Liver (tissue), 9 donors: ENCODE measurements around the gene SWAP70. TPM values are rescaled to one million over a fixed set of nuclear protein-coding genes. Genes with fewer than 3 reads are reported as not detected.

ENCODE experiments used
- DNase-seq: peaks from one replicate; pipeline ENCODE4 v3.0.0-alpha.2; 2017; ENCODE audit warnings: low spot score
- H3K27ac ChIP-seq, 2 donors: one replicate each; pipeline ENCODE4 v1.7.0; 2013; ENCODE audit warnings: inconsistent platforms in 2 of 2, low read length in 2 of 2, control low read depth in 1 of 2, low read depth in 1 of 2, mild to moderate bottlenecking in 1 of 2
- H3K27me3 ChIP-seq, 4 donors: one replicate each; pipeline versions ENCODE4 v1.6.1 to v1.7.0; 2013; ENCODE audit warnings: low read length in 3 of 4, inconsistent platforms in 1 of 4, mild to moderate bottlenecking in 1 of 4, moderate library complexity in 1 of 4; ENCODE audit not compliant: control insufficient read depth in 4 of 4, insufficient read depth in 4 of 4
- H3K36me3 ChIP-seq, 4 donors: one replicate each; pipeline versions ENCODE4 v1.6.1 to v1.7.0; 2013; ENCODE audit warnings: low read length in 3 of 4, mild to moderate bottlenecking in 3 of 4, low read depth in 1 of 4, moderate library complexity in 1 of 4; ENCODE audit not compliant: control insufficient read depth in 4 of 4, insufficient read depth in 3 of 4
- H3K4me1 ChIP-seq, 4 donors: one replicate each; pipeline versions ENCODE4 v1.6.1 to v1.7.0; 2013; ENCODE audit warnings: low read length in 3 of 4, mild to moderate bottlenecking in 3 of 4, moderate library complexity in 1 of 4; ENCODE audit not compliant: control insufficient read depth in 4 of 4, insufficient read depth in 4 of 4
- H3K4me3 ChIP-seq, 3 donors: one replicate each; pipeline versions ENCODE4 v1.6.1 to v1.7.0; 2013; ENCODE audit warnings: low read length in 3 of 3, control low read depth in 1 of 3, low read depth in 1 of 3, mild to moderate bottlenecking in 1 of 3
- H3K9ac ChIP-seq, 2 donors: one replicate each; pipeline ENCODE4 v1.7.0; 2013; ENCODE audit warnings: low read length in 2 of 2, mild to moderate bottlenecking in 2 of 2, moderate library complexity in 2 of 2, control low read depth in 1 of 2, low read depth in 1 of 2
- H3K9me3 ChIP-seq, 4 donors: one replicate each; pipeline versions ENCODE4 v1.6.1 to v1.7.0; 2013; ENCODE audit warnings: low read length in 3 of 4; ENCODE audit not compliant: control insufficient read depth in 4 of 4
- EGR1 ChIP-seq, 2 donors: IDR thresholded peaks; 2 replicates each; pipeline ENCODE4 v1.6.1; 2016 to 2018; ENCODE audit warnings: antibody characterized with exemption in 2 of 2, low read depth in 2 of 2
- FOXA1 ChIP-seq: IDR thresholded peaks from 2 replicates; pipeline ENCODE4 v1.6.1; 2016; ENCODE audit warnings: antibody characterized with exemption
- FOXA2 ChIP-seq: IDR thresholded peaks from 2 replicates; pipeline ENCODE4 v1.6.1; 2016; ENCODE audit warnings: antibody characterized with exemption
- GABPA ChIP-seq, 2 donors: IDR thresholded peaks in 1 of 2; conservative IDR thresholded peaks in 1 of 2; 2 replicates each; pipeline ENCODE4 v1.6.1; 2016; ENCODE audit warnings: antibody characterized with exemption in 2 of 2, mild to moderate bottlenecking in 1 of 2, moderate library complexity in 1 of 2
- HNF4A ChIP-seq, 2 donors: conservative IDR thresholded peaks; 2 replicates each; pipeline ENCODE4 v1.6.1; 2016; ENCODE audit warnings: antibody characterized with exemption in 2 of 2, mild to moderate bottlenecking in 2 of 2
- HNF4G ChIP-seq: IDR thresholded peaks from 2 replicates; pipeline ENCODE4 v1.6.1; 2016; ENCODE audit warnings: antibody characterized with exemption
- JUND ChIP-seq, 2 donors: IDR thresholded peaks; 2 replicates each; pipeline ENCODE4 v1.6.1; 2016; ENCODE audit warnings: antibody characterized with exemption in 2 of 2
- MAX ChIP-seq: IDR thresholded peaks from 2 replicates; pipeline ENCODE4 v1.6.1; 2016; ENCODE audit warnings: antibody characterized with exemption
- NR2F2 ChIP-seq: IDR thresholded peaks from 2 replicates; pipeline ENCODE4 v1.6.1; 2016; ENCODE audit warnings: antibody characterized with exemption
- RAD21 ChIP-seq, 2 donors: IDR thresholded peaks; 2 replicates each; pipeline ENCODE4 v1.6.1; 2016; ENCODE audit warnings: antibody characterized with exemption in 2 of 2, mild to moderate bottlenecking in 2 of 2
- RXRA ChIP-seq, 2 donors: IDR thresholded peaks; 2 replicates each; pipeline ENCODE4 v1.6.1; 2017 to 2018; ENCODE audit warnings: antibody characterized with exemption in 2 of 2, mild to moderate bottlenecking in 1 of 2
- SP1 ChIP-seq: IDR thresholded peaks from 2 replicates; pipeline ENCODE4 v1.6.1; 2018; ENCODE audit warnings: antibody characterized with exemption, mild to moderate bottlenecking
- YY1 ChIP-seq: IDR thresholded peaks from 2 replicates; pipeline ENCODE4 v1.6.1; 2016; ENCODE audit warnings: antibody characterized with exemption, mild to moderate bottlenecking
- ZBTB33 ChIP-seq: IDR thresholded peaks from 2 replicates; pipeline ENCODE4 v1.6.1; 2016; ENCODE audit warnings: antibody characterized with exemption
- WGBS: extraction: QIAGEN DNeasy Blood & Tissue Kit; methylation state at CpG from one replicate; pipeline ENCODE4 v1.1.7; 2013; 5-methylcytosine and 5-hydroxymethylcytosine counted together
- polyA plus RNA-seq, 2 donors: library from polyadenylated mRNA; stranded (reverse) in 1 of 2; unstranded in 1 of 2; fragments of 200-250 nt in 1 of 2; fragments of >200 nt in 1 of 2; fragmentation: Nextera tagmentation in 1 of 2; extraction: Ambion mirVana in 1 of 2; gene quantifications; one replicate each; pipeline versions ENCODE4 v1.2.1 to v1.2.3, GENCODE V29; 2013 to 2015
- total RNA-seq, 2 donors: library from RNA; depleted of rRNA; stranded (reverse); fragments of >200 nt; gene quantifications; one replicate each; pipeline ENCODE4 v1.2.3, GENCODE V29; 2014
- TF ChIP-seq, protein P1 (sequence below): fragments of 150-350 bp; IDR thresholded peaks from 2 replicates; pipeline ENCODE4 v1.5.1; 2017; ENCODE audit warnings: improper control_type of control experiment, low read depth, low read length; ENCODE audit not compliant: missing input control
- TF ChIP-seq, protein P2 (sequence below): IDR thresholded peaks from 2 replicates; pipeline ENCODE4 v1.6.1; 2016; ENCODE audit warnings: antibody characterized with exemption, mild to moderate bottlenecking
- TF ChIP-seq, protein P3 (sequence below): IDR thresholded peaks from 2 replicates; pipeline ENCODE4 v1.6.1; 2016; ENCODE audit warnings: antibody characterized with exemption
- donor health status: healthy.
- donor health status: healthy.
- donor health status: healthy.
- donor health status: healthy.
- donor health status: healthy.

SWAP70 gene
- total and polyA plus RNA-seq, 4 donors: 4.0 to 8.4 (median 5.8) TPM

GRCh38 chr11:9750551-9750950 is 86.7 kb downstream of the SWAP70 start:
- Histone ChIP-seq H3K27ac (no peak overlapping the region), H3K36me3 (no peaks in the 10 kb centered on the region), H3K9me3 (no peaks in the 10 kb centered on the region), H3K4me3 (no peak overlapping the region), H3K4me1 (no peaks in the 10 kb centered on the region), H3K27me3 (no peaks in the 10 kb centered on the region), H3K9ac (no peak overlapping the region)
- no peak for DNase-seq
- WGBS: 80% methylated on average over 4 of the region's 4 CpGs
- no peak for TF ChIP-seq NR2F2
- no peak for TF ChIP-seq FOXA1
- no peak for TF ChIP-seq ZBTB33

DNA sequence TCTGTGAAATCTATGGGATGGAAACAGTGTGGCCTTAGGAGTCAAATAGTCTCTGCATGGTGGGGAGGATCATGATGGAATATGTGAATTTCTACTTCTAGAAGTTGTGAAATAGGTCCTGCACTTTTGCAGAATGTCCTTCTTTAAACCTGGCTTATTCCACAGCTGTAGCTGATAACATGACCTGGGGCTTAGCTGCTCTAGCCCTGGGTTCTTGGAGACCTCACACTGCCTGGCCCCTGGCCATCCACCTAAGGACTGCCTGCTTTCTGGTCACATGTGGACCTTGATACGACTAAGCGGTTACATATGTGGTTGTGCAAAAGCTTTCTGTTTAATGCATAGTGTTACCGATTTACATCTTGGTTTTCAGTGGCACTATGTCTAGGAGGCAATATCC is 88.2 kb downstream of the SWAP70 start:
- H3K36me3 ChIP-seq: no peaks in the 10 kb centered on the region
- no peak overlapping the region for H3K27ac ChIP-seq
- H3K4me1 ChIP-seq: no peaks in the 10 kb centered on the region

More for the DNA sequence above, 88.2 kb downstream of the SWAP70 start:
- H3K9me3 ChIP-seq: no peaks in the 10 kb centered on the region
- no peak overlapping the region for H3K4me3 ChIP-seq
- no peak for DNase-seq
- WGBS: 69% methylated on average over 3 of the region's 3 CpGs
- no peaks in the 10 kb centered on the region for H3K27me3 ChIP-seq
- no peak overlapping the region for H3K9ac ChIP-seq
- TF ChIP-seq, protein P1, sequence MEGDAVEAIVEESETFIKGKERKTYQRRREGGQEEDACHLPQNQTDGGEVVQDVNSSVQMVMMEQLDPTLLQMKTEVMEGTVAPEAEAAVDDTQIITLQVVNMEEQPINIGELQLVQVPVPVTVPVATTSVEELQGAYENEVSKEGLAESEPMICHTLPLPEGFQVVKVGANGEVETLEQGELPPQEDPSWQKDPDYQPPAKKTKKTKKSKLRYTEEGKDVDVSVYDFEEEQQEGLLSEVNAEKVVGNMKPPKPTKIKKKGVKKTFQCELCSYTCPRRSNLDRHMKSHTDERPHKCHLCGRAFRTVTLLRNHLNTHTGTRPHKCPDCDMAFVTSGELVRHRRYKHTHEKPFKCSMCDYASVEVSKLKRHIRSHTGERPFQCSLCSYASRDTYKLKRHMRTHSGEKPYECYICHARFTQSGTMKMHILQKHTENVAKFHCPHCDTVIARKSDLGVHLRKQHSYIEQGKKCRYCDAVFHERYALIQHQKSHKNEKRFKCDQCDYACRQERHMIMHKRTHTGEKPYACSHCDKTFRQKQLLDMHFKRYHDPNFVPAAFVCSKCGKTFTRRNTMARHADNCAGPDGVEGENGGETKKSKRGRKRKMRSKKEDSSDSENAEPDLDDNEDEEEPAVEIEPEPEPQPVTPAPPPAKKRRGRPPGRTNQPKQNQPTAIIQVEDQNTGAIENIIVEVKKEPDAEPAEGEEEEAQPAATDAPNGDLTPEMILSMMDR: no peak
- TF ChIP-seq, protein P2, sequence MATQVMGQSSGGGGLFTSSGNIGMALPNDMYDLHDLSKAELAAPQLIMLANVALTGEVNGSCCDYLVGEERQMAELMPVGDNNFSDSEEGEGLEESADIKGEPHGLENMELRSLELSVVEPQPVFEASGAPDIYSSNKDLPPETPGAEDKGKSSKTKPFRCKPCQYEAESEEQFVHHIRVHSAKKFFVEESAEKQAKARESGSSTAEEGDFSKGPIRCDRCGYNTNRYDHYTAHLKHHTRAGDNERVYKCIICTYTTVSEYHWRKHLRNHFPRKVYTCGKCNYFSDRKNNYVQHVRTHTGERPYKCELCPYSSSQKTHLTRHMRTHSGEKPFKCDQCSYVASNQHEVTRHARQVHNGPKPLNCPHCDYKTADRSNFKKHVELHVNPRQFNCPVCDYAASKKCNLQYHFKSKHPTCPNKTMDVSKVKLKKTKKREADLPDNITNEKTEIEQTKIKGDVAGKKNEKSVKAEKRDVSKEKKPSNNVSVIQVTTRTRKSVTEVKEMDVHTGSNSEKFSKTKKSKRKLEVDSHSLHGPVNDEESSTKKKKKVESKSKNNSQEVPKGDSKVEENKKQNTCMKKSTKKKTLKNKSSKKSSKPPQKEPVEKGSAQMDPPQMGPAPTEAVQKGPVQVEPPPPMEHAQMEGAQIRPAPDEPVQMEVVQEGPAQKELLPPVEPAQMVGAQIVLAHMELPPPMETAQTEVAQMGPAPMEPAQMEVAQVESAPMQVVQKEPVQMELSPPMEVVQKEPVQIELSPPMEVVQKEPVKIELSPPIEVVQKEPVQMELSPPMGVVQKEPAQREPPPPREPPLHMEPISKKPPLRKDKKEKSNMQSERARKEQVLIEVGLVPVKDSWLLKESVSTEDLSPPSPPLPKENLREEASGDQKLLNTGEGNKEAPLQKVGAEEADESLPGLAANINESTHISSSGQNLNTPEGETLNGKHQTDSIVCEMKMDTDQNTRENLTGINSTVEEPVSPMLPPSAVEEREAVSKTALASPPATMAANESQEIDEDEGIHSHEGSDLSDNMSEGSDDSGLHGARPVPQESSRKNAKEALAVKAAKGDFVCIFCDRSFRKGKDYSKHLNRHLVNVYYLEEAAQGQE: no peak
- TF ChIP-seq ZBTB33 (no peak), JUND (IDR thresholded peaks at IDR 0.05) (no peak), RAD21 (IDR thresholded peaks at IDR 0.05) (no peak), YY1 (no peak), RXRA (IDR thresholded peaks at IDR 0.05) (no peak), HNF4A (conservative IDR thresholded peaks at IDR 0.05) (no peak), MAX (no peak), FOXA2 (no peak), EGR1 (IDR thresholded peaks at IDR 0.05; ENCODE audit: low read depth in 2 of 2) (no peak), GABPA (IDR thresholded peaks at IDR 0.05 in 1 of 2, conservative IDR thresholded peaks at IDR 0.05 in 1 of 2) (no peak), SP1 (no peak), HNF4G (no peak)
- TF ChIP-seq, protein P3, sequence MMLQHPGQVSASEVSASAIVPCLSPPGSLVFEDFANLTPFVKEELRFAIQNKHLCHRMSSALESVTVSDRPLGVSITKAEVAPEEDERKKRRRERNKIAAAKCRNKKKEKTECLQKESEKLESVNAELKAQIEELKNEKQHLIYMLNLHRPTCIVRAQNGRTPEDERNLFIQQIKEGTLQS: no peak
